D721Med (cell line): ENCODE results near the gene ZNF132.
"Not testable (repeated sequence)": the region's sequence is repeated elsewhere in the genome, so short reads cannot be mapped to it uniquely, and the experiment has no call there.

Experiments
- DNase-seq: peaks from one replicate; pipeline ENCODE4 v3.0.0; 2011; ENCODE audit warnings: low spot score; ENCODE audit not compliant: insufficient read length
- FAIRE-seq: peaks from 2 replicates; lab custom pipeline; 2011; peaks lifted over from hg19 to GRCh38; lab: Jason Lieb, UNC
- CTCF ChIP-seq: IDR thresholded peaks from 2 replicates; pipeline ENCODE4 v1.5.1; 2012; ENCODE audit warnings: mild to moderate bottlenecking, control low read depth; ENCODE audit not compliant: insufficient read depth; ENCODE audit errors: missing control alignments

ZNF132 gene

GRCh38 chr19:58474291-58474996, 34.5 kb upstream of the ZNF132 start:
- FAIRE-seq (no peak), DNase-seq (no peak)
- no peak for TF ChIP-seq CTCF

DNA sequence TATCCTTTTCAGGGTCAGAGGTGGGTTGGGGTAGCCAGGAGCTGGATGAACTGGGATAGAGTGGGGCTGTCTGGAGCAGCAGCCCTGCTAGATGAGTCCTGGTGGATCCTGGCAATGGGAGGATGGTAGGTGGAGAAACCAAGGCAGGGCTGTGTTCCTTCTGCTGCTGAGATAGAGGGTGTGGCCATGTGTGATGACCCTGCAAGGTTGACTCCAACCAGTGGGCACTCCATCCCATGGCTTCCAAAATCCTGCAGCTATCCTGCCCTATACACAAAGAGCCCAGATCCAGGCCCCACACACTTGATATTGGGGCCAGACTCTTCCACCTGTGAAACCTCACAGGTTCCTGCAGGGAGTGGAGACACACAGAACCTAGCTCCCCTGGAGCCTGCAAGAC, 33.8 kb upstream of the ZNF132 start:
- no peak for DNase-seq
- FAIRE-seq, result no peak
- TF ChIP-seq CTCF, result no peak

- TF ChIP-seq CTCF, result no peak
- DNase-seq (no peak), FAIRE-seq (no peak)
These were observed 31.8 kb upstream of the ZNF132 start for GRCh38 chr19:58471736-58472135.

DNA sequence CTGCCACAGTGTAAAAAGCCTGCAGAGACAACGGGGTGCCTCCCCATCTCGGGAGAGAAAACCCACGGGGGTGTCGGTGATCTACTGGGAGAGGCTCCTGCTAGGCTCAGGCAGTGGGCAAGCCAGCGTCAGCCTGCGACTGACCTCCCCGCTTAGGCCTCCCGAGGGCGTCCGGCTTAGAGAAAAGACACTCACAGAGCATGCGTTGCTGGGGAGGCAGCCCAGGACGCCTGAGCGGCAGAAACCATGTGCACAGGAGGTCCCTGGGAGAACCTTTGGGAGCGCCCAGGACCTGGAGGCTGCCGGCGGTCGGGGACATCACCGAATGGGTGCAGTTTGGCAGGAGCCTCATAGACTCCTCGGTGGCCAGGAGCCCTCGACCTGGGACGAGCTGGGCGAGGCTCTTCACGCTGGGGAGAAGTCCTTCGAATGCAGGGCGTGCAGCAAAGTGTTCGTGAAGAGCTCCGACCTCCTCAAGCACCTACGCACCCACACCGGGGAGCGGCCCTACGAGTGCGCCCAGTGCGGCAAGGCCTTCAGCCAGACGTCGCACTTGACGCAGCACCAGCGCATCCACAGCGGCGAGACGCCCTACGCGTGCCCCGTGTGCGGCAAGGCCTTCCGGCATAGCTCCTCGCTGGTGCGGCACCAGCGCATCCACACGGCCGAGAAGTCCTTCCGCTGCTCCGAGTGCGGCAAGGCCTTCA, 31.0 kb upstream of the ZNF132 start:
- FAIRE-seq, DNase-seq: not testable (repeated sequence)

- FAIRE-seq, result no peak
- TF ChIP-seq CTCF, result no peak
These were observed 29.5 kb upstream of the ZNF132 start for GRCh38 chr19:58469241-58470013.

DNA sequence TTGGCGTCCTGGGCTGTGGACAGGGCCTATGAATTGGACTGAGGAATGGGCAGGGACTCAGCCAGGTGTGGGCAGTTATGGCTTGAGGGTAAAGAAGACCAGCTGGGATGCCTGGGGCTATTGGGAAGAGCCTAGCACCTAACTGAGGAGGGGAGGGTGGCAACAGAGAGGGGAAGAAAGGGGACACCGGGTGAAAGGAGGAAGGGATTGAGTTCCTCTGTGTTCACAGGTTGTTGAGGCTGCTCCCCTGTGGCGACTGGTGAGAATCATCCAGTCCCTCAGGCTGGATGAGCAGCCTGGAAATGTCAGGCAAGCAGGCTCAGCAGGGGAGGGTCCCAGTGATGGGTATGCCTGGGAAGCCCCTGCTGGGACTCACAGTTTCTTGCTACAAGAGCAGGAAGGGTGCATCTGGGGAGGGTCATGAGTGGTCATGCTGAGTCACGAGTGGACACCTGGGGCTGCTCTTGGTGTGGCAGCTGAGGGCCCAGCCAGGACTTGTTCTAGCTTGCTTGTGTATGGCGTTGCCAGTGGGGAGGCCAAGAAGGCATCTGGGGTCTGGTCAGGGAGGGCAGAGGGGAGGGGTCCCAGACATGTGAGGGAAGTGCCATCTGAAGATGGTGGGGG, 28.4 kb upstream of the ZNF132 start:
- DNase-seq (no peak), FAIRE-seq (no peak)

More at GRCh38 chr19:58469241-58470013, 29.5 kb upstream of the ZNF132 start:
- DNase-seq, result no peak

More for the DNA sequence above, 28.4 kb upstream of the ZNF132 start:
- TF ChIP-seq CTCF, result no peak
